Left renal pelvis (tissue), 4 donors: ENCODE measurements around the gene DENND1A. TPM values are rescaled to one million over a fixed set of nuclear protein-coding genes. Genes with fewer than 3 reads are reported as not detected.
A peak's percentile ranks its signal among the peaks of the same experiment; 100 is the strongest.
"Not testable (repeated sequence)": the region's sequence is repeated elsewhere in the genome, so short reads cannot be mapped to it uniquely, and the experiment has no call there.

Experiments
- DNase-seq, 4 donors: peaks; one replicate each; pipeline ENCODE4 v3.0.0-alpha.2; 2013; ENCODE audit warnings: low read depth in 4 of 4, low spot score in 3 of 4
- polyA plus RNA-seq, 4 donors: library from polyadenylated mRNA; unstranded; fragments of 120-200 nt; gene quantifications; one replicate each; pipeline ENCODE4 v1.2.1, GENCODE V29; 2013; ENCODE audit not compliant: insufficient read length in 4 of 4

Gene DENND1A, protein sequence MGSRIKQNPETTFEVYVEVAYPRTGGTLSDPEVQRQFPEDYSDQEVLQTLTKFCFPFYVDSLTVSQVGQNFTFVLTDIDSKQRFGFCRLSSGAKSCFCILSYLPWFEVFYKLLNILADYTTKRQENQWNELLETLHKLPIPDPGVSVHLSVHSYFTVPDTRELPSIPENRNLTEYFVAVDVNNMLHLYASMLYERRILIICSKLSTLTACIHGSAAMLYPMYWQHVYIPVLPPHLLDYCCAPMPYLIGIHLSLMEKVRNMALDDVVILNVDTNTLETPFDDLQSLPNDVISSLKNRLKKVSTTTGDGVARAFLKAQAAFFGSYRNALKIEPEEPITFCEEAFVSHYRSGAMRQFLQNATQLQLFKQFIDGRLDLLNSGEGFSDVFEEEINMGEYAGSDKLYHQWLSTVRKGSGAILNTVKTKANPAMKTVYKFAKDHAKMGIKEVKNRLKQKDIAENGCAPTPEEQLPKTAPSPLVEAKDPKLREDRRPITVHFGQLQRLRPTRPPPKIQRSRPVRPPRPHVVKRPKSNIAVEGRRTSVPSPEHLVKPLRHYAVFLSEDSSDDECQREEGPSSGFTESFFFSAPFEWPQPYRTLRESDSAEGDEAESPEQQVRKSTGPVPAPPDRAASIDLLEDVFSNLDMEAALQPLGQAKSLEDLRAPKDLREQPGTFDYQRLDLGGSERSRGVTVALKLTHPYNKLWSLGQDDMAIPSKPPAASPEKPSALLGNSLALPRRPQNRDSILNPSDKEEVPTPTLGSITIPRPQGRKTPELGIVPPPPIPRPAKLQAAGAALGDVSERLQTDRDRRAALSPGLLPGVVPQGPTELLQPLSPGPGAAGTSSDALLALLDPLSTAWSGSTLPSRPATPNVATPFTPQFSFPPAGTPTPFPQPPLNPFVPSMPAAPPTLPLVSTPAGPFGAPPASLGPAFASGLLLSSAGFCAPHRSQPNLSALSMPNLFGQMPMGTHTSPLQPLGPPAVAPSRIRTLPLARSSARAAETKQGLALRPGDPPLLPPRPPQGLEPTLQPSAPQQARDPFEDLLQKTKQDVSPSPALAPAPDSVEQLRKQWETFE
- polyA plus RNA-seq = 10 to 100 TPM; 16.2 to 25.2 (median 21.7) TPM

DNA sequence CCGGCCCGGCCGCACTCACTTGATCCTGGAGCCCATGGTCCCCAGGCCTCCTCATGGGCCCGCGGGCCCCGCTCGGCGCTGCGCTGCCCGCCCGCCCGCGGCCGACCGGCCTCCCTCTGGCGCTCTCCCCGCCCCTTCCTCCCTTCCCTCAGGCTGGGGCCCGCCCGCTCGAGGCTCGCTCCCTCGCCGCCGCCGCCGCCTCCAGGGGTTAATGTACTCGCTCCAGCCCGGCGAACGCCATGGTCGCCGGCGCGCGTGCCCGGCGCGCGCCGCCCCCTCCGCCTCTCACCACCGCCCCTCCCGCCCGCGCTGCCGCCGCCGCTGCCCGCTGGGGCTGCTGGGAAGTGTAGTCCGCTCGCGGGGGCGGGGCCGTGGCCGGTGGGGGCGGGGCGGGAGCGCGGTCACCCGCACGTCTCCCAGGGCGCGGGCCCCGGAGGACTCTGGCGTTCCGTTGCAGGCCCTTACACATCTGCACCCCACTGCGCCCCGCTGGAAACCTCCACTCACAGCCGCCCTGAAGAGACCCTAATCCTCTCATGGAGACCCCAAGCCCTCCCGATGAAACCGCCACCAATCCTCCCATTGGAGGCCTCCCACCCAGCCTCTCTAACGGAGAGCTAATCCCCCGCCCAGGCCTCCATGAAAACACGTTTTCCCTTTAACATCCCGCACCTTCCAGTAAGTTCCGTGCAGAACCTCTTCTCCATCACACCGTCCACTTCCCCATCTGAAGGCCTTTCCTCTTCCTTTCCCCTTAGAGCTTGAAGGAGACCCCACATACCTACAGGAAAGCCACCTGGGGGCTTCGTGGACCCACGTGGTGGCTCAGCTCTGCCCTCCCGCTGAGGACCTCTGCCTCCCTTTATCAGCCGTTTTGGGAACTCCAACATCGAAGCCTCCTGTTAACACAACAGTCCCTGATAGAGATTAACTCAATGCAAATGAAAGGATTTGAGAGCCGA, at the start of gene DENND1A:
DENND1A (minus strand) TSS at position 257 of the 962 bp plus-strand sequence; CDS start at position 36, 221 bp downstream.
- peak; percentile 75 to 84 (median 80) for DNase-seq

DNA sequence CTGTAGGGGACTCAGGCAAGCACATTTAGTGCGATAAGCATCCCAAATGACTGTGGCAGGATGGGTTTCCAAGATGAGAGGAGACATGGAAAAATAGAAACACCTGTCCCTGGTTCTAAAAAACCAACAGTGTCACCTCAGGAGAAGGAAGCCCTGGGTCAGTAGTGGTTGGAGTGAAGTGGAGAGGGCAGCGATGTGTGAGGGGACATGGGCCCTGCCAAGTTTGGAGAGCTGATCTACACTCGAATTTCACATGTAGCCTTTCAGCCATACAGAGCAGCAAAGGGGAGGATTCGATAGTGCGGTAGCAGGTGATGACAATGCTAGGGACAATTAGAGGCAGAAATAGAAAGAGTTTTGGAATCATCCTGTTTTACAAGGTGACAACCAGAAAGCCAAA, 49.1 kb upstream of the DENND1A start:
- DNase-seq = no peak

DNA sequence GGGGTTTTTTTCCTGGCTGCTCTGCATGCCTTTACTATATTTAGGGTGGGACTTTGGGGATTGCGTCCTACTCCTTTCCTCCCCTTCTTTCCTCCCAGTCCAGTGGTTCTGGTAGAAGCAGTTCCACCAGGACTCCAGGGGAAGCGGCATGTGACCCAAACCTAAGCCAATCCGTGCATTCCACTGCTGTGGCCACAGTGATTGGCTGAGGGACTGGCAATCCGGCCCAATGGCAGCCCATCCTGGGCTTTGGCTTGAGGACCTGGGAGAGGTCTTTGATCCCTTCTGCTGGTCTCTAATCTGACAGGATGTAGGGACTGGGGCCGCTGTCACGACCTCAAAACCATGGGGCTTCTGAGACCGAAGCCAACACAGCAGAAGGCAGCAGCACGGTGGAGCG, 46.7 kb upstream of the DENND1A start:
- DNase-seq = not testable (repeated sequence)

DNA sequence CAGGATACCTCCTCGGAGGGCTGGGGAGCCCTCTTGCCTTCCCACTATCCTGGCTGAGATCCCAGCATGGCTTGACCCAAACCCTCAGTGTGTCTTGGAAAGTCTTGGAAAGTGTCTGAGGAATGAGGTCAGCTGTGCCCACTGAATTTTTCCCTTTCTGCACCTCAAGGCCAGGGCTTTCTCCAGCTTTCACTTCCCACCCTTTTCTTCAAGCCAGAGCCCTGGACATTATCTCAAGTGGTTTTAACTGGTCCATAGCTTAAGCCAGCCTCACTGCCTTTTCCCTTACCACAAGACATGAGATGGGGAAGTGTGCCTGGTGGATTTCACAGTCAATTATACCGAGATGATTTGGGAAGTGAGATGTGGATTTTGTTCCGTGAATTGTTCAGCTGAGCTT, 45.9 kb upstream of the DENND1A start:
- no peak for DNase-seq

DNA sequence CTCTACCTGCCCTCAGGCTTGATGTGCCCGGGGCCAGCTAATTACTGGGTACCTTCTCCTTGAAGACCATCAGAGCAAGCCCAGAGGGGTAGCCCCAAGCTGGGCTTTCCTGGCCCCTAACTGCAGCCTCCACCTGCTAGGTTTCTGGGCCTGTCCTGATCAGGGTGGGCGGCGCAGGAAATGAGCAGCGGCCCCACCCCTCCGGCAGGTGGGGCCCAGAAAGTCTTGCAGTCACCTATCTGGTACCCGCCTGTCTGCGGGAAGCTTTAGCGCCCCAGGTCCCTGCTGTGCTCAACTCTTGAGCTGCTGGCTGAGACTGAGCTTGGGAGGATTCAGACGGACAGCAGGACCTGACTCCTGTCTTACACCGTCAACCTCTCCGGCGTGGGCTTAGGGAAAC, 44.5 kb upstream of the DENND1A start:
- no peak for DNase-seq

DNA sequence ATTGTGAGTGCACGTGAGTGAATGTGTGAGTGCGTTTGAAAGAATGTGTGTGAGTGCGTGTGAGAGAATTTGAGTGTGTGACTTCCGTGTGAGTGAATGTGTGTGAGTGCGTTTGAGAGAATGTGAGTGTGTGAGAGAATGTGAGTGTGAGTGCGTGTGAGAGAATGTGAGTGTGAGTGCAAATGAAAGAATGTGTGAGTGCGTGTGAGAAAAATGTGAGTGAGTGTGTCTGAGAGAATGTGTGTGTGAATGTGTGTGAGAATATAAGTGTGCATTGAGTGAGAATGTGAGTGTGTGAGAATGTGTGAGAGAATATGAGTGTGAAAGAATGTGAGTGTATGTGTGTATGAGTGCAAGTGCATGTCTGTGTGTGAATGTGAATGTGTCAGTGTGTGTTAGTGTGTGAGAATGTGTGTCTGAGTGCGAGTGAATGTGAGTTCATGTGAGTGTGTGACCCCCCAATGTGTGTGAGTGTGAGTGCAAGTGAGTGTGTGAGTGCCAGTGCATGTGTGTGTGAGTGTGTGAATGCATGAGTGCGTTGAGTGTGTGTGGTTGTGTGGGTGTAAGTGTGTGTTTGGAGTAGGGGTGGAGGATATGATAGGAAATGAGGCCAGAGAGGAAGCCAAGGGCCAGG, 43.8 kb upstream of the DENND1A start:
- DNase-seq = no peak

DNA sequence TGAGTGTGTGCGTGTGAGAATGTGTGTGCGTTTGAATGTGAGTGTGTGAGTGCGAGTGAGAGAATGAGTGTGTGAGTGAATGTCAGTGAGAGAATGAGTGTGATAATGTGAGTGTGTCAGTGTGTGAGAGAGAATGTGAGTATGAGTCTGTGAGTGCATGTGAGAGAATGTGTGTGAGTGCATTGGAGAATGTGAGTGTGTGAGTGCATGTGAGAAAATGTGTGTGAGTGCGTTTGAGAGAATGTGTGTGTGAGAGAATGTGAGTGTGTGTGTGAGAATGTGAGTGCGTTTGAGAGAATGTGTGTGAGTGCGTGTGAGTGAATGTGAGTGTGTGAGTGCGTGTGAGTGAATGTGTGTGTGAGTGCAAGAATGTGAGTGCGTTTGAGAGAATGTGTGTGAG, 42.7 kb upstream of the DENND1A start:
- no peak for DNase-seq

DNA sequence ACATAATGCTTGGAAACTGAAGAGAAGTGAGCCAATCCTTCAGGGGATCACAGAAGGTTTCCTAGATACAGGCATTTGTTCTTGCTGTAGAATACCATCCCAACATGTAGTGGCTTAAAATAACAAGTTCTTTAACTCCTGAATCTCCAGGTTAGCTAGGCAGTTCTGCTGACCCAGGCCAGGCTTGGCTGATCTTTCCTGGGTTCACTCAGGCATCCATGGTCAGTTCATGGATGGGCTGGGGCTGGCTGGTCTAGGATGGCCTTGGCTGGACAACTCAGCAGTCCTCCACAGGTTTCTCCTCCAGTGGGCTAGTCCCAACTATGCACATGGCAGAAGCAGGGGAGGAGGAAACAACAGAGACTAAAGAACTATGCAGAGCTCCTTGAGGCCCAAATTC, 37.4 kb upstream of the DENND1A start:
- DNase-seq = no peak

DNA sequence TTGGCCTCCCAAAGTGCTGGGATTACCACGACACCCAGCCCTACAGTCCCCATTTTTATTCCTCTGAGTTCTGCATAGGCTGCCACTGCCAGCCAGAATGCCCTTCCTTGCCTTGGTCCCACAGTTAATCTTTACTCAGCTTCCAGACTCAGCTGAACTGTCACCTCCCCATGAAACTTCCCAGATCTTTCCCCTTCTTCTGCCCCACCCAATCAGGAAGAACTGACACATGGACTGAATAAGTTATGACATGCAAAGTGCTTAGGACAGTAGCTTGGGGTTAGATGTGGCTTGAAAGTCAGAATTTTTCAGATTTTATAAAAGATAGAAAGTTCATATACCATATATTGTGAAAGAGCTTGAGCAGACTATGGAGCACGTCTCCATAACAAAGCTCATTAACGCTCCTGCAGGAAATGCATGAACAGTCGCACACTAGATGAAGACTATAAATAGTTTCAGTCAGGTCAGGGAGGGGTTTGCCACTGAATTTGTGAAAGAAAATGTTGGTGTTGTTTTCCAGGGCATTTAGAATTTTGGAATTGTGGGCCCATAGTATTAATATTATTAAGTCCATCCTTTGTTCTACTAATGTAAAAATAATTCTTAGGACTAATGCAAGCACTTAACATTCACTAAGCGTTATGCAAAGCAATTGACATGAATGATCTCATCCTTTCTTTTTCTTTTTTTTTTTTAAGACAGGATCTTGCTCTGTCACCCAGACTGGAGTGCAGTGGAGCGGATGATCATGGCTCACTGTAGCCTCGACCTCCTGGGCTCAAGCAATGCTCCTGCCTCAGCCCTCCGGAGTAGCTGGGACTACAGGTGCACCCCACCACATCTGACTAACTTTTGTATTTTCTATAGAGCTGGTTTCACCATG, 36.1 kb upstream of the DENND1A start:
- no peak for DNase-seq

DNA sequence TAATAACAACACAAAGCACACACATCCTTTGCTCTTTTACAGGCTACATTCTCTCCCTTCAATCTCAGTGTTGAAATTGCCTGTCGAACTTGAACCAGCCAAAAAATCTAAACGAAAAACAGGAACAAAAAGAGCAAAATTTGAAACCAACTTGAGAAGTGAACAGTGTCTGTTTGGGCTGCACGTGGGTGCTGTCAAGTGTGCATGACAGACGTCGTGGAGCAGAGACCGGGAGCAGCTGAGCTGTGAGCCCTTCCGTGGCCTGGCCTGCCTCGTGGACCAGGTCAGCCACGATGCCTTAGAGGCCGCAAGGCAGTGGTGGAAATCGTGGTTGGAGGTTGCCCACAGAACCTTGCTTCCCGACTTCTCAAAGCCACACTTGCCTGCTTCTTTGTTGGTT, 34.8 kb upstream of the DENND1A start:
- no peak for DNase-seq

DNA sequence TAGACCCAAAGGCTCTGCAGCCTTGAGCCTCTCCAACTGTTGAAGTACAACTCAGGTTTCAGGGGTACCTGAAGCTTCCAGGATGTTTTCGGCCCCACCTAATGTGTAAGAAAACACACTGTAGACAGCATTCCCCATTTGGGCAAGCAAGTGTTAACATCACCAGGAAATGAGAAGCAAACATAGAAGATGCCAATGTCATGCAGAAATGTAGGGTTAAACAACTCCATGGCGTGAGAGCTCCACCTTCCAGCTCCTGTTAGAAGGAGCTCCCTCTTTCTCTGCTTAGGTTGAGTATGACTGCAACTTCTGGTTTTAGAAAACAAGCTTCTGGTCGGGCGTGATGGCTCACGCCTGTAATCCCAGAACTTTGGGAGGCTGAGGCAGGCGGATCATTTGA, 31.0 kb upstream of the DENND1A start:
- no peak for DNase-seq

DNA sequence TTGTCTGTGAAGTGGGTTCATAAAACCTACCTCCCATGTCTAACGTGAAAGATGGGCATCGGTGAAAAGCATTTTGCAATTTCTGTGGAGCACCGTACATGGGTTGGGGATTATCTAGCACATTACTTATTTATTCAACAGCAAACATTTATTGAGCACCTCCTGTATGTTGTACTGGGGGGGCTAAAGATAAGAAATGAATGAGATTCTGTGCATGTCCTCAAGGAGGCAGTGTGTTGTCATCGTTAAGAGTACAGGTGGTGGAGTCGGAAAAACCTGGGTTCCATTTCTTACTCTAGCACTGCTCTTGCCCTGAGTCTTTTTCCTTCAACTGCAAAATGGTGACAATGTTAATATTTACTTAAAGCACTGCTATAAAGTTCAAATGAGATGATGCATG, 30.4 kb upstream of the DENND1A start:
- no peak for DNase-seq

DNA sequence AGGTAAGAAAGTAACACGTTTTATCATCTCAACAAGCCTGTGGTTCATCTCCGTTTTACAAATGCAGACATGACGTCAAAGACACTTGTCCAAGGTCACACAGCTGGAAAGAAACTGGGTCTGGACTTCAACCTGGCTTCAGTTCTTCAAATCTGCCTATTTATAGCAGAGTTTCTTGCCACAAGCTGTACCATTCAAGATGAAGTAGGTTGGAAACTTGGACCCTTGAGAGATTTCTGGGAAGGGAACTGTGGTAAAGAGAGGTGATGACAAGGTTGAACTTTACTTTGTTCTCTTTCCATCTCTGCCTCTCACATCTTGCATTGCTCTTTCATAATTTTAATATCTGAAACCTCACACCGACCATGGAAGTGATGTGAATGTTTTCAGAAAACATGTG, 29.9 kb upstream of the DENND1A start:
- no peak for DNase-seq

DNA sequence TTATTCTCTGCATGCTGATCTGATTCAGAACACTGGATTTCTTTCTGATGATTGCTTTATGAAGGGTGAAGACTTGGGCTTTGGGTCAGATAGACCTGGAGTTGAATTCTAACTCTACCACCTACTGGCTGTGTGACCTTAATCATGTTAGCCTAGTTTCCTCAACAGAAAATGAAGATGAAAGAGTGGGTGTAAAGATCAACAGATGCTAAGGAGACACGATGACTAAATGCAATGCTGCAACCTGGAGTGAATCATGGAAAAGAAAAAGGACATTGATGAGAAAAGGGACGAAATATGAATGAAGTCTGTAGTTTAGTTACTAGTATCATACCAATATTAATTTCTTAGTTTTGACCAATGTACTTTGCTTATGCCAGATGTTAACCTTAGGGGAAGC, 27.8 kb upstream of the DENND1A start:
- no peak for DNase-seq

DNA sequence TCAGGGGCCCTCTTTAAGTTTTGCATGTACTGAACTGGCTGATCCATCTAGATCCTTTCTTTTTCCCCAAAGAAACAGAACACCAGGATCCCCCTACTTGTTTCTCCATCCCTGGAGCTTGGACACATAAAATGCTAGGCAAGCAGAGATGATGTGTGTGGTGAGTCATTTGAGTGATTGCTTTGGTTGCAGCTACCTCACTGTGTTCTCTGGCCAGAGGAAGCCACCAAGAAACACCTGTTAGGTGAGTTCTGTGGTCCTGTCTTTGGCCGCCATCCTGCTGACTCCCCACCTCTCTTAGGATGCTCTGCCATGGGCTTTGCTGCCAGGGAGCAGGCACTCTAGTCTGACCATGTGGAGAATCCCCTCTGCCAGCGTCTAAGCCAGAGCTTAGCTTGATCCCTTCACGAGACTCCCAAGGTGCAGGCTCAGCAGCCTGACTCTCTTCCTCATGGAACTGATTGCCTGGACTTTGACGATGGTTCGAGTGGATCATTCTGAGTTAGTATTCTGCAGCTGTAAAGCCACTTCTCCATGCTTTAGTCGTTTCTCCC, 27.3 kb upstream of the DENND1A start:
- DNase-seq = no peak

DNA sequence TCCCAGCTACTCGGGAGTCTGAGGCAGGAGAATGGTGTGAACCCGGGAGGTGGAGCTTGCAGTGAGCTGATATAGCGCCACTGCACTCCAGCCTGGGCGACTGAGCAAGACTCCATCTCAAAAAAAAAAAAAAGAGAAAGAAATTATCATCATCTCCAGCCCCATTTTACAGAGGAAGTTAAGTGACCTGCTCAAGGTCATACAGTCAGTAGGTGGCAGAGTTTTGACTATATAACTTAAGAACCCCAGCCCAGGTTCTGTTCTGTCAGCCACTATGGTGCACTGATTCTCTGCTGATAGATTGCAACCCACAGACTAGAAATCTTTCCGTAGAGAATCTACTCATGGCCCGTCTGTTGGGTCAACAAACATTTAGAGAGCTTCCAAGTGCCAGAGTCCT, 25.7 kb upstream of the DENND1A start:
- no peak for DNase-seq

DNA sequence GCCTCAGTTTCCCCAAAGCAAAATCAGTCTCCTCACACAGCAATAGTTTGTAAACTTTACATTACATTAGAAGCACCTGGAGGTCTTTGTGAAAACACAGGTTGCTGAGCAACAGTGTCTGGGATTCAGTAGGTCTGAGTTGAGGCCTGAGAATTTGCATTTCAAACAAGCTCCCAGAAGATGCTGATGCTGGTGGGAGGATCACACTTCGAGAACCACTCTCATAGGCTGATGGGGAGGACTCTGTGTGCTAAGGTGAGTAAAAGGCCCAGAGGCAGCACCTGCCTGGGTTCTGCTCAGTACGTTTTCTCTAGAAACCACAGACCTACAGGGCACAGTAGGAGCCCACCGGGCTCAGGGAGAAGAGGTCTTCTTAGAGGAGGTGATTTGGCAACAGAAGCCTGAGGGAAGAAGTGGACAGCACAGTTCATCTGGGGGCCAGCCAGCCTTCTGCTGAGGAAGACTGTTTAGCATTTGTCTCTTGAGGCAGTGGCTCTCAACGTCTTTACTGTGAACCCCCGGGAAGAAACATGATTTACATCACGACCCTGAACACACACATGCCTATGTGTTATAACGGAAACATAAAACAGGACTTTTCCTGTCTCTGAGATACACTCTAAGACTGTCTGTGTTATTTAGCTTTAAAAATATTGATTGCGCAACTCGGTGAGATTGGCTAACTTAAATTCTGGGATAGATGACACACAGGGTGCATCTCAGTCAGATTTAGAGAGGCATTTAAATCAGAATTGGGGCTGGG, 24.8 kb upstream of the DENND1A start:
- DNase-seq = no peak
